ENCODE measurements around the gene IGSF6. TPM values are rescaled to one million over a fixed set of nuclear protein-coding genes. Genes with fewer than 3 reads are reported as not detected.

Gene IGSF6
- total RNA-seq, 1 experiment from 2014 or later = 0.23 TPM

GRCh38 chr16:21620592-21620991 lies 31.8 kb downstream of the IGSF6 start:
- DNase-seq (ENCODE audit: low read depth, low spot score) (no peak), ATAC-seq (no peak)
- TF ChIP-seq REST (IDR thresholded peaks at IDR 0.05; ENCODE audit: insufficient read depth in 1 of 2, low read depth in 2 of 2, low read length in 1 of 2) (no peak), POLR2AphosphoS5 (IDR thresholded peaks at IDR 0.05; ENCODE audit: low read depth, low read length) (no peak), SIN3A (IDR thresholded peaks at IDR 0.05; ENCODE audit: borderline replicate concordance, insufficient read depth, low read depth, low read length) (no peak)
- POLR2A ChIA-PET = no interaction called here
- Histone ChIP-seq H3K36me3 (ENCODE audit: control insufficient read depth, insufficient read depth, low read length) (no peaks in the 10 kb centered on the region), H3K27me3 (ENCODE audit: control insufficient read depth, insufficient read depth, low read length) (no peaks in the 10 kb centered on the region), H3K4me3 (ENCODE audit: low read depth in 2 of 2, low read length in 2 of 2) (no peak overlapping the region), H3K9me3 (ENCODE audit: control insufficient read depth, insufficient read depth, low read depth, low read length) (no peaks in the 10 kb centered on the region), H3K27ac (ENCODE audit: low read length) (no peak overlapping the region), H3K4me1 (ENCODE audit: control insufficient read depth, insufficient read depth, low read length) (no peaks in the 10 kb centered on the region)
- CTCF ChIA-PET = no interaction called here
- in situ Hi-C loops (cut with HindIII; ENCODE audit: low pct_unique_long_range_greater_than_20kb, low sequenced_read_pairs) (no loop called here), intact Hi-C loops (cut with micrococcal nuclease; ENCODE audit: unreplicated experiment) (no loop called here)
- BruUV-seq (replicated peaks) = no TSS peak

- no peak for ATAC-seq
- intact Hi-C loops (cut with micrococcal nuclease; ENCODE audit: unreplicated experiment) = no loop called here
- no peaks in the 10 kb centered on the region for H3K36me3 ChIP-seq (ENCODE audit: control insufficient read depth, insufficient read depth, low read length)
Observed at GRCh38 chr16:21619765-21620425, 32.5 kb downstream of the IGSF6 start.

More at GRCh38 chr16:21619765-21620425, 32.5 kb downstream of the IGSF6 start:
- Histone ChIP-seq H3K9me3 (ENCODE audit: control insufficient read depth, insufficient read depth, low read depth, low read length) (no peaks in the 10 kb centered on the region), H3K27ac (ENCODE audit: low read length) (no peak overlapping the region), H3K4me3 (ENCODE audit: low read depth in 2 of 2, low read length in 2 of 2) (no peak overlapping the region), H3K4me1 (ENCODE audit: control insufficient read depth, insufficient read depth, low read length) (no peaks in the 10 kb centered on the region), H3K27me3 (ENCODE audit: control insufficient read depth, insufficient read depth, low read length) (no peaks in the 10 kb centered on the region)
- in situ Hi-C loops (cut with HindIII; ENCODE audit: low pct_unique_long_range_greater_than_20kb, low sequenced_read_pairs) = no loop called here
- ChIA-PET CTCF (no interaction called here), POLR2A (no interaction called here)
- no TSS peak for BruUV-seq (replicated peaks)
- DNase-seq (ENCODE audit: low read depth, low spot score) = no peak
- TF ChIP-seq CTCF (IDR thresholded peaks at IDR 0.05) = no peak
- no peak for TF ChIP-seq POLR2AphosphoS5 (IDR thresholded peaks at IDR 0.05; ENCODE audit: low read depth, low read length)
- TF ChIP-seq REST (IDR thresholded peaks at IDR 0.05; ENCODE audit: insufficient read depth in 1 of 2, low read depth in 2 of 2, low read length in 1 of 2) = no peak
- TF ChIP-seq SIN3A (IDR thresholded peaks at IDR 0.05; ENCODE audit: borderline replicate concordance, insufficient read depth, low read depth, low read length) = no peak
- TF ChIP-seq TCF7L2 (IDR thresholded peaks at IDR 0.05; ENCODE audit: low read depth, low read length) = no peak

Data from Panc1 (cell line).